Activated CD4-positive, alpha-beta T cell treated with anti-CD3 and anti-CD28 coated beads, Interleukin-2, amount 10 ng/mL, durations not matched to agents 7 days and 5 days (primary cell): ENCODE results near the gene GRHL1. TPM values are rescaled to one million over a fixed set of nuclear protein-coding genes. Genes with fewer than 3 reads are reported as not detected.

ENCODE experiments used
- CTCF ChIA-PET: fragments of 350-600 bp; sonication (Branson Sonifier 250); formaldehyde crosslinking; loops from one replicate; lab custom pipeline; 2021; ENCODE audit warnings: antibody characterized with exemption; lab: Charles Lee
- POLR2A ChIA-PET: fragments of 350-600 bp; sonication (Branson Sonifier 250); formaldehyde crosslinking; loops from one replicate; lab custom pipeline; 2021; ENCODE audit warnings: antibody characterized with exemption; lab: Charles Lee
- DNase-seq: peaks from one replicate; pipeline ENCODE4 v3.0.0-alpha.2; 2020
- H3K27ac Mint-ChIP-seq: one replicate; pipeline ENCODE4 v1.8.0; 2021; ENCODE audit warnings: mild to moderate bottlenecking, moderate library complexity, mixed read lengths
- H3K27me3 Mint-ChIP-seq: one replicate; pipeline ENCODE4 v1.8.0; 2021; ENCODE audit warnings: mixed read lengths
- H3K36me3 Mint-ChIP-seq: one replicate; pipeline ENCODE4 v1.8.0; 2021; ENCODE audit warnings: low read depth, mixed read lengths
- H3K4me1 Mint-ChIP-seq: one replicate; pipeline ENCODE4 v1.8.0; 2021; ENCODE audit warnings: mixed read lengths
- H3K4me3 Mint-ChIP-seq: one replicate; pipeline ENCODE4 v1.8.0; 2021; ENCODE audit warnings: mild to moderate bottlenecking, moderate library complexity, mixed read lengths
- H3K9me3 Mint-ChIP-seq: one replicate; pipeline ENCODE4 v1.8.0; 2021; ENCODE audit warnings: mixed read lengths
- total RNA-seq, 2 experiments: library from RNA; stranded (reverse); gene quantifications; one replicate each; pipeline ENCODE4 v1.2.3, GENCODE V29; 2021

Gene GRHL1
- total RNA-seq, 2 experiments from 2014 or later, result 0.25 to 0.27 TPM

DNA sequence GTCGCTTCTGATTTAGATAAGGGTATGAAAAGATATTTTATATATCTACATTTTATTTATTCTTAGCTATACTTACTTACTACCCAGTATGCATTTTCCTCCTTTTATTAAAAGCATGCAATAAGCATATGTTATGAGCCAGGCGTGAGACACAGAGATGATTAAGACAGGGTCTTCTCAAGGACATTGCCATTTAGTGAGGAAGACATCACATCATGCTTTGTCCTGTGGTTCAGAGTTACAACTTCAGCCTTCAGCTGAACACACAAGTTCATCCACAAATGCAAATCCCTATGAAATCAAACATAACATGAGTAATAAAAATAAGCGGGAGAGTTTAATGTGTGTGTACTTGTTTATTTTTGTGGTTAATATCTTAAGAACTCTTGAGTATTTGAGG is 30.2 kb downstream of the GRHL1 start:
- H3K36me3 Mint-ChIP-seq, result no peaks in the 10 kb centered on the region
- CTCF ChIA-PET, result no interaction called here
- H3K4me1 Mint-ChIP-seq, result peaks cover 19% of the 10 kb centered on the region
- H3K4me3 Mint-ChIP-seq, result no peak overlapping the region
- peaks cover 26% of the 10 kb centered on the region for H3K27me3 Mint-ChIP-seq
- no peaks in the 10 kb centered on the region for H3K9me3 Mint-ChIP-seq
- H3K27ac Mint-ChIP-seq, result no peak overlapping the region
- POLR2A ChIA-PET, result no interaction called here
- DNase-seq, result no peak

DNA sequence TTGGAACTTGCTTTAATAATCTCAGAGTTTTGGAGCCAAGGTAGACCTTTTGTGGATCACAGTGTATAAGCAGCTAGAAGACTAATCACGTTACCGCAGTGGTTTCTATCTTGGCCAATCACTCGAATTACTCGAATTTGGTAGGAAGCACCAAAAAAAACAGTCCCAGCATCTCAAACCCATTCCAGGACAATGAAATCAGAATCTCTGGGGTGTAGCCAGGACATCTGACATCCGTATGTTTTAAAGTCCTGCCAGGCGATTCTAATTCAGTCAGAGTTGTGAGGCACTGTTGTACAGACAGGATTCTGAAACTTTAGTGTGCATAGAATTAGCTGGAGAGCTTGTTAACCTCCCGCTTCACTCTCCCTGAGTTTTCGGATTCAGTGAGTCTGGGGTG is 30.8 kb downstream of the GRHL1 start:
- H3K27me3 Mint-ChIP-seq, result peaks cover 26% of the 10 kb centered on the region
- ChIA-PET POLR2A (no interaction called here), CTCF (no interaction called here)
- H3K27ac Mint-ChIP-seq, result no peak overlapping the region
- no peak overlapping the region for H3K4me3 Mint-ChIP-seq
- H3K4me1 Mint-ChIP-seq, result peaks cover 15% of the 10 kb centered on the region
- H3K9me3 Mint-ChIP-seq, result no peaks in the 10 kb centered on the region
- no peak for DNase-seq
- no peaks in the 10 kb centered on the region for H3K36me3 Mint-ChIP-seq

DNA sequence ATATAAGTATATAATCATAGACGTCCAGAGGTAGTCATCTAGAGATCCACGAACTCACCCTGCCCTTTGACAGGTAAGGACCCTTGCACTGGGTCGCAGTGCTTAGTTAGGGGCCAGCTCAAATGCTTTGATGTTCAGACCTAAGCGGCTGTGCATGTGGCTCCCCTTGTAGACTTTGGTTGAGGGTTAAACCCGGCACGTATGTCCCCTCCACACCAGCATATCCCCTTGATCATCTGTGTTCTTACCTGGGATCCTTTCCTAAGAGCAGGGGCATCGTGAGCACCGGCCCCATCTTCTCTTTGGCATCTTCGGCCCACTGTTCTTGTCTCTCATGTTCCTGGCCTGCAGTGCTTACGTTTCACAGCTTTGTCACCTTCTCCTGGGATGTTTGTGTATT is 31.4 kb downstream of the GRHL1 start:
- POLR2A ChIA-PET, result no interaction called here
- Mint-ChIP-seq H3K27me3 (peaks cover 26% of the 10 kb centered on the region), H3K4me1 (peaks cover 15% of the 10 kb centered on the region), H3K9me3 (no peaks in the 10 kb centered on the region), H3K27ac (no peak overlapping the region), H3K36me3 (no peaks in the 10 kb centered on the region), H3K4me3 (no peak overlapping the region)
- CTCF ChIA-PET, result interaction anchor here (0.5 to 1.7 kb wide), 8 partner anchors 8 to 757 kb away, joined by 3 to 6 read pairs (median 4); no protein-coding TSS in a partner anchor
- no peak for DNase-seq

DNA sequence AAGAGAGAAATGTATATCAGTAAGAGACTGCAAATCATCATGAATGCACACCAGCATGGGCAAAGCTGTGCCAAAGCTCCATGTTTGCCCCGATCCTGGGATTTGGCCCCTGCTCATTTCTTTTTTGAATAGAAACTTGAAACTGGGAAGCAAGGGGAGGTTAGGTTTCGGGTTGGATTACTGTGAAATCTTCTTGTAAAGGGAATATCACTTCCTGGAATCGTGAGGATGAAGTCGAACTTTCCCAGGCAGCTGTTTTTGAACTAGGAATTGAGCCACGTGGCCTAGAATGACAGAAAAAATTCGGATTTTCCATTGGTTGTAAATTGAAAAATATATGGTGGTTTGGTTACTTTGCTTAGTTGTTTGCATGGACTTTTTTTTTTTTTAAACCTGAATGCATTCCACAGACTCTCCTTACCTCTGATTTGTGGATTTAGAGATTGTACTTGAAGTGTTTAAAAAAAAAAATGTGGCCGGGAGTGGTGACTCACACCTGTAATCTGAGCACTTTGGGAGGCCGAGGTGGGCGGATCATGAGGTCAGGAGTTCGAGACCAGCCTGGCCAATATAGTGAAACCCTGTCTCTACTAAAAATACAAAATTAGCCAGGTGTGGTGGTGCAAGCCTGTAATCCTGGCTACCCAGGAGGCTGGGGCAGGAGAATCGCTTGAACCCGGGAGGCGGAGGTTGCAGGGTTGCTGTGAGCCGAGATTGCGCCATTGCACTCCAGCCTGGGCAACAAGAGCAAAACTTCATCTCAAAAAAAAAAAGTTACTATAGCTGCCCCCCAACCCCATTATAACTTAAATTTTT is 32.1 kb downstream of the GRHL1 start:
- H3K4me3 Mint-ChIP-seq, result no peak overlapping the region
- H3K9me3 Mint-ChIP-seq, result no peaks in the 10 kb centered on the region
- DNase-seq, result no peak
- peaks cover 26% of the 10 kb centered on the region for H3K27me3 Mint-ChIP-seq
- POLR2A ChIA-PET, result interaction anchor here (0.6 to 0.7 kb wide), 2 partner anchors 64 to 499 kb away, joined by 4 read pairs; no protein-coding TSS in a partner anchor
- peaks cover 15% of the 10 kb centered on the region for H3K4me1 Mint-ChIP-seq
- no peak overlapping the region for H3K27ac Mint-ChIP-seq
- H3K36me3 Mint-ChIP-seq, result no peaks in the 10 kb centered on the region
- CTCF ChIA-PET, result interaction anchor here (0.5 to 2.1 kb wide), 32 partner anchors 8 to 757 kb away, joined by 3 to 18 read pairs (median 4); partner anchors contain the start of gene ADAM17

DNA sequence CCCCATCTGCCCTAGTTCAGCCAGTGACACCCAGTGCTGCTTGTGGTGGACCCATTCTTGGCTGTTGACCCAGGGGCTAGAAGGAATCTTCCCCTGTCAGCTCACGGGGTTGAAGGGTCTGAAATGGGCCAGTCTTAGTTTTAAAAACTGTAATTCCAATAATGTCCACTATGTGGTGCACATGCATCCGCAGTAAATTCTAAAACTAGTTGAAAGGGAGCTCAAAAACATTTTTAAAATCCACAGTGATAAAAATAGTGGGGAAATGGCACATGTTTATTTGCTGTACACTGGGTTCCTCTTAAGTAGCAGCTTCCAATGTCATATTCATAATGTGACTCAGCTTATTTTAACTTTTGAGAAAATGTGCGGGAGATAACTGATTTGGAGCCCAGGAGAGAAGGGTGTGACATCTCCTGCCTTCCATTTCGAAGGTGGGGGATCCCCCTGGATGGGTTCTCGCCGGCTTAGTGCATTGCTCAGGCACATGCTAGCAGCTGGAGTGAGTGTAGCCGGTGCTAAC is 32.8 kb downstream of the GRHL1 start:
- ChIA-PET CTCF (interaction anchor here (0.5 to 2.1 kb wide), 28 partner anchors 9 to 541 kb away, joined by 3 to 18 read pairs (median 4); partner anchors contain the start of gene ADAM17), POLR2A (interaction anchor here (0.6 to 0.7 kb wide), 3 partner anchors 63 to 499 kb away, joined by 4 read pairs; no protein-coding TSS in a partner anchor)
- no peak overlapping the region for H3K4me3 Mint-ChIP-seq
- H3K27ac Mint-ChIP-seq, result no peak overlapping the region
- H3K9me3 Mint-ChIP-seq, result no peaks in the 10 kb centered on the region
- peaks cover 15% of the 10 kb centered on the region for H3K4me1 Mint-ChIP-seq
- peaks cover 26% of the 10 kb centered on the region for H3K27me3 Mint-ChIP-seq
- no peaks in the 10 kb centered on the region for H3K36me3 Mint-ChIP-seq
- DNase-seq, result peak; percentile 35

DNA sequence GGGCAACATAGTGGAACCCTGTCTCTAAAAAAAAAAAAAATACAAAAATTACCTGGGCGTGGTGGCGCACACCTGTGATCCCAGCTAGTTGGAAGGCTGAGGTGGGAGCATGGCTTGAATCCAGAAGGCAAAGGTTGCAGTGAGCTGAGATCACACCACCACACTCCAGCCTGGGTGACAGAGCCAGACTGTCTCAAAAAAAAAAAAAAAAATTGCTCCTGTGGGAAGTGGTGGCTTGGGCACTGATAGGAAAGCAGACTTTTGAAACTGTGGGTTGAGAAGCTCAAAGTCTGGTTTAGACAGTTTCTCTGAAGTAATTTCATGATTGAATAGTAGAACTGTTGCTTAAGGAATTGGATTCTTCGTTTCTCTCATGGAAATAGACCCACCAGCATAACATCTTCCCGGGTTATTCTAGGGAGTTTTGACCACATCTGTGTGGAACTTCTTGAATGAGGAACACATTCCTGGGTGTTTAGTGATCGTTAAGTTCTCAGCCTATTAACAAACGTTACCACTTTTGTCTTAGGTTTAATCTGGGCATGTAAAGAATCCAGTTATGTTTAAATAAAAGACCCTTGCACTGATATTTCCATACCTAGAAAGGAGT is 33.5 kb downstream of the GRHL1 start:
- H3K27me3 Mint-ChIP-seq, result peaks cover 24% of the 10 kb centered on the region
- POLR2A ChIA-PET, result interaction anchor here (0.6 kb wide), 3 partner anchors 20 to 64 kb away, joined by 3 to 12 read pairs (median 4); no protein-coding TSS in a partner anchor
- H3K9me3 Mint-ChIP-seq, result no peaks in the 10 kb centered on the region
- H3K36me3 Mint-ChIP-seq, result no peaks in the 10 kb centered on the region
- H3K4me1 Mint-ChIP-seq, result peaks cover 11% of the 10 kb centered on the region
- no peak overlapping the region for H3K27ac Mint-ChIP-seq
- DNase-seq, result no peak
- H3K4me3 Mint-ChIP-seq, result no peak overlapping the region
- CTCF ChIA-PET, result interaction anchor here (0.6 to 2.1 kb wide), 27 partner anchors 9 to 430 kb away, joined by 3 to 18 read pairs (median 4); partner anchors contain the start of gene ADAM17

DNA sequence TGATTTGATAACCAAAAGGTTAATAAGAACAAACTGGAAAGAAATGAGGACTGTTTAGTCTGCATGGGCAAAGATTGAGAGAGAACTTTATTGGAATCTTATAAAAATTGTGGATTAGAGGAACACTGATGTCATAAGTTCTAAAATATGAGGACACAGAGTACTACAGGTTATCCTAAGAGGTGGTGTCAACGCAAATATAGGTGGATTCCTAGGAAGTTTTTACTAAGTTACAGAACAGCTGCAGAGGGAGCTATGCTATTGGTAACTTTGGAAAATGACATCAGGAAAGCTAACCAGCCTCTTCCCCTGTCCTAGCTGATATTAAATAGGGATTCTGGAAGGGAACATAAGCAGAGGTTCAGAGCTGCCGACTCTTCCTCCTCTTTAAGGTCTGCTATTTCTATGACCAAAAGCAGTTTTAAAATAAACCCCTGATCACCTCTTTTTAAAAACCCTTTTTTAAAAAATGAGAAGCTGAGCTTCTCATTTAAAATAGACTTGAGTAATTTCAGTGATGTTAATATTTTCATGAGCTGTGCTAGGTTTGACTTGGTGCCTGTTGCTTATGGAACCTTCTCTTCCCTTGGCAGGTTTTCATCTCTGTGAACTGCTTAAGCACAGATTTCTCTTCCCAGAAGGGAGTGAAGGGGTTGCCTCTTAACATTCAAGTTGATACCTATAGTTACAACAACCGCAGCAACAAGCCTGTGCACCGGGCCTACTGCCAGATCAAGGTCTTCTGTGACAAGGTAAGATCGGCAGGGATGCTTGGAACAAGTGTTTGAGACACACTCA is 34.2 kb downstream of the GRHL1 start:
- POLR2A ChIA-PET, result no interaction called here
- Mint-ChIP-seq H3K36me3 (no peaks in the 10 kb centered on the region), H3K4me1 (peaks cover 5% of the 10 kb centered on the region), H3K27me3 (peaks cover 19% of the 10 kb centered on the region), H3K9me3 (no peaks in the 10 kb centered on the region), H3K4me3 (no peak overlapping the region), H3K27ac (no peak overlapping the region)
- DNase-seq, result no peak
- CTCF ChIA-PET, result interaction anchor here (0.6 to 2.1 kb wide), 5 partner anchors 10 to 220 kb away, joined by 3 to 18 read pairs (median 5); no protein-coding TSS in a partner anchor

DNA sequence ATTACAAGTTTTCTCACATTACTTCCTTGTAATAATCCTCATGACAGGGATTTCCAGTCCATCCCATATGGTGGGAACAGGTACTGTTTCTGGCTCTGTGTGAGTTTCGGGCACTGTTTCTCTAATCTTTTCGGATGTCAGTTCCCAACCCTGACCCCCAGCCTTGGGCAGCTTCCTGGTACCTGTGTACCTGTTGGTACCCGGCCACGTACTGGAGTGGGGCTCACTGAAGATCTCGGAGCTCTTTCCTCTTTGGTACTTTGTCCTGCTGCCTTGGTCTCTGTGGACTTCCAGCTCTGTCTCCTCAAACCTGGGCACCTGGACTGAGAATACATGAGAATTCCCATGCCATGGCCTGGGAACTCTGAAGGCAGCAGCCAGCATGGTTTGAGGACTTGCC is 36.8 kb downstream of the GRHL1 start:
- Mint-ChIP-seq H3K27me3 (peaks cover 4% of the 10 kb centered on the region), H3K4me3 (no peak overlapping the region), H3K27ac (no peak overlapping the region), H3K36me3 (no peaks in the 10 kb centered on the region), H3K4me1 (peaks cover 4% of the 10 kb centered on the region), H3K9me3 (no peaks in the 10 kb centered on the region)
- ChIA-PET CTCF (interaction anchor here (0.7 to 1.3 kb wide), 3 partner anchors 10 to 39 kb away, joined by 3 to 4 read pairs (median 4); no protein-coding TSS in a partner anchor), POLR2A (no interaction called here)
- no peak for DNase-seq

DNA sequence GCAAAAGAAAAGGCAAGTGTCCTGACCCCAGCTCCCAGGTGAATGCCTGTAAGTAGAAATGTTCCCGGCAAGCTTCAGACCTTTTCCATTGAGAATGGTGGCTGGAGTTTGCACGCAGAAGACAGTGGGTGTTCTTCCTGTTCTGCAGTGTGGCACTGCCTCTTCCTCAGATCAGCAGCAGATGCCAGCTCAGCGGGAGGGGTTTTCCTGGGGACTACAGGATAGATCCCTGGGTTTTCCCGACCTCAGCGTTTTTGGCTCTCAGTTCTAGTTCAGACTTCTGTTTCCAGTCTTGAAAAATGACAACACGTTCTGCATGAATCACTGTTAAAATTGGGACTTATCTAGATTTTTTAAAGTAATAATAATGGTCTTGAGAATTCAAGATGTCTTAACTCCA is 39.2 kb downstream of the GRHL1 start:
- CTCF ChIA-PET, result no interaction called here
- H3K27ac Mint-ChIP-seq, result no peak overlapping the region
- H3K4me1 Mint-ChIP-seq, result peaks cover 5% of the 10 kb centered on the region
- H3K4me3 Mint-ChIP-seq, result no peak overlapping the region
- no peaks in the 10 kb centered on the region for H3K27me3 Mint-ChIP-seq
- no peaks in the 10 kb centered on the region for H3K36me3 Mint-ChIP-seq
- POLR2A ChIA-PET, result no interaction called here
- no peaks in the 10 kb centered on the region for H3K9me3 Mint-ChIP-seq
- no peak for DNase-seq

DNA sequence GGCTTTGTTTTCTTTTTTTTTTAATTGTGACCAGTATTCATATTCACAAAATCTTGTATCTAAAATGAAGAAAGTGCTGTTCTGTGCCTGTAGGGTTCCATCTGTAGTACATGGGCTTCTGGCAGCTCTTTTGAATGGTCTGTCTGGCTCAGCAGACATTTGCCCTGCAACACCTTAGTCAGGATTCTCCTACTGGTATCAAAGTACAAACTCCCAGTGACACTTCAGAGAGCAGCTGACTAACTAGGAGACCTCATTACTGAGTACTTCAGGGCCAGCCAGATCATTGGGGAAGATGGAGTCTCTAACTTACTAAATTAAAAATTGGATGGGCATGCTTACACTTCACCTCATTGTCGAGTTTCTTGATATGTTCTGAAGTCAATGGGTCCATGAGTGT is 39.7 kb downstream of the GRHL1 start:
- Mint-ChIP-seq H3K4me1 (peaks cover 5% of the 10 kb centered on the region), H3K27me3 (no peaks in the 10 kb centered on the region), H3K9me3 (no peaks in the 10 kb centered on the region), H3K27ac (no peak overlapping the region), H3K4me3 (no peak overlapping the region), H3K36me3 (no peaks in the 10 kb centered on the region)
- ChIA-PET CTCF (no interaction called here), POLR2A (no interaction called here)
- DNase-seq, result no peak

DNA sequence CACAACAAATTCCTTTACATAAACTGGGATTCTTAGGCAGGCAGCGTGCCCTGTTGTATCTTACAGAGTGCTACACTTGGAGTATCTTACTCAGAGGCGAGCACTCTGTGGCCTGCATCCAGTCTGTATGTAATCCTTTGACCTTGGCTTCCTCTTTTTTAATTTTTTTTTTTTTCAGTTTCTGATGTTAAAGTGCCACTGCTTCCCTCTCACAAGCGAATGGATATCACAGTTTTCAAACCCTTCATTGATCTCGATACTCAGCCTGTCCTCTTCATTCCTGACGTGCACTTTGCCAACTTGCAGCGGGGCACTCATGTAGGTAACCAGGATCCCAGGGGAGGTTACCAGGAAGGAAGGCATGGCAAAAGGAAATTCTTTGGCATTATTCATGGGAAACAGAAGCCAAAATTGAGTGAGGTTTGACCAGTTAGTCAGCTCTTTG is 40.4 kb downstream of the GRHL1 start:
- Mint-ChIP-seq H3K4me3 (no peak overlapping the region), H3K4me1 (peaks cover 5% of the 10 kb centered on the region), H3K9me3 (no peaks in the 10 kb centered on the region), H3K27me3 (no peaks in the 10 kb centered on the region), H3K27ac (no peak overlapping the region), H3K36me3 (no peaks in the 10 kb centered on the region)
- no peak for DNase-seq
- POLR2A ChIA-PET, result no interaction called here
- CTCF ChIA-PET, result interaction anchor here (0.6 kb wide), 1 partner anchor 200 kb away, joined by 3 read pairs; no protein-coding TSS in a partner anchor
